Measurements from ENCODE around the gene ANTXRL.
A peak's percentile ranks its signal among the peaks of the same experiment; 100 is the strongest.
"Not testable (repeated sequence)": the region's sequence is repeated elsewhere in the genome, so short reads cannot be mapped to it uniquely, and the experiment has no call there.

The ANTXRL gene

DNA sequence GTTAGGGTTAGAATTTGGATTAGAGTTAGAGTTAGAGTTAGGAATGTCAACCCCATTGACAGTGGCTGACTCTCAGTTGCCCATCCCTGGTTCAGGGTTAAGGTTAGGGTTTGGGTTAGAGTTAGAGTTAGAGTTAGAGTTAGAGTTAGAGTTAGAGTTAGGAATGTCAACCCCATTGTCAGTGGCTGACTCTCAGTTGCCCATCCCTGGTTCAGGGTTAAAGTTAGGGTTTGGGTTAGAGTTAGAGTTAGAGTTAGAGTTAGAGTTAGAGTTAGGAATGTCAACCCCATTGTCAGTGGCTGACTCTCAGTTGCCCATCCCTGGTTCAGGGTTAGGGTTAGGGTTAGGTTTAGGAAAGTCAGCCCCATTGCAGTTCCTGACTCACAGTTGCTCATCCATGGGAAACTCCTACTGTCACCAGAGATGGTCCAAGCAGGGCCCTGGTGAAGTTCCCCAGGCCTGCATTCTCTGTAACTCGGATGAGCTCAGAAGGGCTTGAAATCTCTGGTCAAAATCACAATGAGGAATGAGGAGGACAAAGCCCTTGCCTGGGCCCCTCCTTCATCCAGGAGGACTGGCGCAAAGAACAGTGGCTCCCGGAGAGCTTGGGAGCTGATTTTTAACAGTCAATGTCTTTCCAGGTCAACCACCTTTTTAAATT is 8.7 kb downstream of the ANTXRL start:
- DNase-seq: peak; percentile 64 to 68 (median 67)

- not testable (repeated sequence) for DNase-seq
Measured at GRCh38 chr10:46296086-46296485, 9.3 kb downstream of the ANTXRL start.

DNA sequence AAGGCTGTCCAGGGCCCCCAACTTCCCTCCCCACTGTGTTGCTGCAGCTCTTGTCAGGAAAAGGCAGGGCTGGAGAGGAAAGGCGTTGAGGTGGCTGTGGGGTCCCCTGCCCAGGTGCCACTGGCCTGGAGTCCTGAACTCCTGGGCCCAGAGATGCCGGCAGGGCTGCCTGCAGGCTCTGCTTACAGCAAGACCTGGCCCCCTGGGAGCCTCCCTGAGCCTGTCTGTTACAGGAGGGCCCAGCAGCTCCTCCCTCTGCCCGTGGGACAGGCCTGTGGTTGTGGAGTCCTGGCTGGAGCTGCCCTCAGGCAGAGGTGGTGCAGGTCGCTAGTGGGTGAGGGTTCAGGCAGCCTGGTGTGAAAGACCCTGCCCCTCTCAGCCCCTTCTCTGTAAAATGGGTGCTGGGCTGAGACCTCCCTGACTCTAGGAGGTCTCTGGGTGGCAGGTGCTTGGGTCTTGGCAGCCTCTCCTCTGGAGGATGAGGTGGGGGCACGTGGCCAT is 9.9 kb downstream of the ANTXRL start:
- DNase-seq: no peak

GRCh38 chr10:46297406-46298204 is 10.8 kb downstream of the ANTXRL start:
- DNase-seq: no peak

- peak in 2 of 3 donors; percentile 41 for DNase-seq
Measured at GRCh38 chr10:46298477-46299285, 11.9 kb downstream of the ANTXRL start.

DNA sequence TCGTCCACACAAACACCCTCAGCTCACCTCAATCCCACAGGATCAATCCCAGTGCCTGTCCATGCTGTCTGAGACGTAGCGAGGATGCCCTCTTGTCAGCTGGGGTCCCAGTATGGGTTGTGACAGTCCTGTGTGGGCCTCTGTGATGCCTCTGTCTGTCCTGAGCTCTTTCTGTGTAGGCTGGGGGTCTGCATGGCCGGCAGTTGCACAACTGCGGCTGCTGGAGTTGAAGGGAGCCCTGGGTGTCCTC is 12.4 kb downstream of the ANTXRL start:
- DNase-seq: no peak

DNA sequence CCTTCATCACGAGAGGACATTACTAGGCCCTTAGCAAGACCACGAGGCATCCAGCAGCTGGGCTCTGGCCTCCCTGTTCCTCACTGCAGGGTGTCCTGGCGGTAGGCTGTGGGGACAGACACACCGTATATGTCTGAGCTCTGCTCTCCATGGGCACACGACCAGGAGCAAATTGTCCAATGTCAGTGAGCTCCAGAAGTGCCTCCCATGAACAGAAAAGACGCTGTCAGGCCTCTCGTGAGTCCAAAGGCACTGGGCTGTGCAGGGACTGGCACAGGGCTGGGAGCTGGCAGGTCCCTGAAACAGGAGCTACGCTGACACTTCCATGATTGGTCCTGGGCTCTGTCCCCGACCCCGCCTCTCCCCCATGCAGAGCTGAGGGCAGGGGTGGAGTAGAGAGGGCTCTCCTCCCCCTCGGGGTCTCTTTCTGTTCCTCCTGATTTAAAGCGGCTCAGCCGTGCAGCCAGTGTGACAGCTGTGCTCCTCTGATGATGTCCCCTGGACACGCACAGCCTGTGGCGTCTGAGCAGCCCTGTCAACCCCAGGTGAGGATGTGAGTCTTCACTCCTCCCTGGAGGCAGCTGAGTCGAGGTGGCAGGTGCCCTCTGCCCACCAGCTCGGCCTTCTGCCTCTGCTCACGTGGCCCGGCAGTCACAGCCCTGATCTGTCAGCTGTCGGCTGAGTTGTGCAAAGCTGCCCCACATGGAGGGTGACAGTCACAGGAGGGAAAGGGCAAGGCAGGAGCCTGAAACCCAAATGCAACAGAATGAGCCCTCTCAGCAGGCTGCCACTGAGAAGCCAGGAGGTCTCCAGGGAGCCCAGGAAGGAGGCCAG is 13.0 kb downstream of the ANTXRL start:
- peak in 2 of 3 donors; percentile 20 to 36 for DNase-seq

GRCh38 chr10:46300370-46300711 is 13.5 kb downstream of the ANTXRL start:
- not testable (repeated sequence) for DNase-seq

- DNase-seq: no peak
Measured at GRCh38 chr10:46301056-46301645, 14.4 kb downstream of the ANTXRL start.

GRCh38 chr10:46301721-46302479 is 15.1 kb downstream of the ANTXRL start:
- DNase-seq: no peak

DNA sequence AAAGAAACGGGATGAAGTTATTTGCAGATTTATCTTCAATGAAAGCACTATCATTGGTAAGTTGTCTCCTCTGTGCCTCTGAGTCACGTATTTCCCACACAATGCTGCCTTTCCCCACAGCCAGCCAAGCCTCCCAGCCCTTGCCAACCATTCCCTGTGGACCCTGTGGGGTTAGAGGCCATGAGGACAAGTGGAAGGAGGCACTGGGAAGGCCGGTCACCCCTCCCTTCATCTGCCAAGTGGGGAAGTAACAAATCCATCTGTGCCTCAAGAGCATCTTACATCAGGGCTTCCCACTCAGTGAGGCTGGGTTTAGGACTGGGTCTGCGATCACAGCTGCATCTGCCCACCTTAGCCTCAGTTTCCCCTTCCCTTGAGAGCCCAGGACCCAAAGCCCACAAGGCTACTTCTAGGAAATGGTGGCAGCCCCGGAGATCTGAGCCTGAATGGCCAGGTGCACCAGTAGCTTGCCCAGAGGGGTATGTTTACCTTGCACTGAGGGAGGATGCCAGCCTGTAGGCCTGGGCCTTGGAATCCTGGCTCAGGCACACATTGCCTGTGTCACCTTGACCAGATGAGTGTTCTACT is 16.1 kb downstream of the ANTXRL start:
- not testable (repeated sequence) for DNase-seq

DNA sequence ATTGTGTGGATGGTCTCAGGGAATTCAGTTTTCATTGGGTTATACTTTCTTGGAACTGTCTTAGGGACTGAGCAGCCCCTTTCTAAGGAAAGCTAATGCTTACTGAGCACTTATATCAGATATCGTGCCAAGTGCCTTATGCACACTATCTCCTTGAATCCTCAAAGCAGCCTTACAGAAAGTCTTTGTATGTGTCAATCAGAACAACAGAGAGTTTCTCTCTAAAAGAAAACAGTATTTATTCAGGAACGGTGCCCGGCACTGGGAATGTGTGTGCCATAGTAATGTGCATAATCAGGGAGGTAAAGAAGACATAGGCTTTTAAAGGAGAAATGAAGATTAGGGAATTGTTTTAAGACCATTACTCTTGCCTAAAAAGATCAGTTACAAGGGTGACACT is 17.3 kb downstream of the ANTXRL start:
- no peak for DNase-seq

- not testable (repeated sequence) for DNase-seq
Measured at GRCh38 chr10:46304671-46305070, 17.9 kb downstream of the ANTXRL start.

GRCh38 chr10:46305079-46305818 is 18.5 kb downstream of the ANTXRL start:
- no peak for DNase-seq

GRCh38 chr10:46305986-46306385 is 19.2 kb downstream of the ANTXRL start:
- no peak for DNase-seq

- no peak for DNase-seq
Measured at GRCh38 chr10:46306516-46307184, 19.9 kb downstream of the ANTXRL start.

GRCh38 chr10:46307281-46308112 is 20.7 kb downstream of the ANTXRL start:
- DNase-seq: no peak

DNA sequence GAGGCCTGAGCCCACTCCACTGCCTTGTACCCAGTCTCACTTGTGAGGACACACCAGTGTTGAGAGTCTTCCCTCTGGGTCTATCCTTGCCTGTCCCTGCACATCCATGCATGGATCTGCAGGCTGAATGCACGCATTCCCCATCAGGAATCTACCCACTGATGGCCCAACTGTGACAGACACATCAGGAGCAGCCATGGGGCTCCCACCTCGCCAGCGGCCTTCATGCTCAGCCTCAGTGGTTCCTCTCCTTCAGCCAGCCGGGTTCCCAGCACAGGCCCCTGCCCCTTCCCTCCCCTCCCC is 21.3 kb downstream of the ANTXRL start:
- DNase-seq: no peak
